Tibial nerve (tissue), 4 donors: Measurements from ENCODE around the gene ZDHHC8. TPM values are rescaled to one million over a fixed set of nuclear protein-coding genes. Genes with fewer than 3 reads are reported as not detected.

Experiments
- DNase-seq, 2 donors: peaks; one replicate each; pipeline ENCODE4 v3.0.0-alpha.2; 2019; ENCODE audit warnings: low spot score in 2 of 2
- H3K27ac ChIP-seq, 4 donors: fragments of 200-600 bp; sonication (generic) in 3 of 4; one replicate each; pipeline ENCODE4 v1.5.1; 2017 to 2019; ENCODE audit warnings: mild to moderate bottlenecking in 1 of 4
- H3K27me3 ChIP-seq, 2 donors: fragments of 200-600 bp; sonication (generic) in 1 of 2; one replicate each; pipeline versions ENCODE4 v1.5.1 to v1.6.0; 2017 to 2019
- H3K36me3 ChIP-seq, 3 donors: fragments of 200-600 bp; sonication (generic); one replicate each; pipeline ENCODE4 v1.5.1; 2018 to 2019
- H3K4me1 ChIP-seq, 4 donors: fragments of 200-600 bp; sonication (generic) in 3 of 4; one replicate each; pipeline ENCODE4 v1.5.1; 2017 to 2019
- H3K4me3 ChIP-seq, 4 donors: fragments of 200-600 bp; sonication (generic) in 3 of 4; one replicate each; pipeline ENCODE4 v1.5.1; 2017 to 2019; ENCODE audit warnings: mild to moderate bottlenecking in 1 of 4, moderate library complexity in 1 of 4
- H3K9me3 ChIP-seq, 4 donors: fragments of 200-600 bp; sonication (generic) in 3 of 4; one replicate each; pipeline ENCODE4 v1.5.1; 2017 to 2019
- EP300 ChIP-seq, 2 donors: sonication (generic); formaldehyde crosslinking; IDR thresholded peaks; one replicate each; pipeline ENCODE4 v1.6.1; 2017; ENCODE audit warnings: antibody characterized with exemption in 2 of 2, mild to moderate bottlenecking in 1 of 2
- POLR2A ChIP-seq, 2 donors: fragments of 450-650 bp; IDR thresholded peaks; one replicate each; pipeline ENCODE4 v1.6.1; 2017; ENCODE audit warnings: antibody characterized with exemption in 2 of 2, mild to moderate bottlenecking in 2 of 2, moderate library complexity in 2 of 2
- WGBS, 2 donors: methylation state at CpG; one replicate each; pipeline ENCODE4 v1.1.5; 2018; 5-methylcytosine and 5-hydroxymethylcytosine counted together
- total RNA-seq, 4 donors: library from RNA; depleted of rRNA; stranded (reverse); fragments of >200 nt; gene quantifications; one replicate each; pipeline ENCODE4 v1.1.0, GENCODE V29; 2016
- TF ChIP-seq, protein P1 (sequence below), 5 experiments: fragments of 200-600 bp in 3 of 5; fragments of 450-650 bp in 2 of 5; sonication (generic) in 3 of 5; IDR thresholded peaks; one replicate each; pipeline ENCODE4 v1.5.1; 2016 to 2019; ENCODE audit warnings: antibody characterized with exemption in 5 of 5, mild to moderate bottlenecking in 3 of 5, moderate library complexity in 2 of 5

The ZDHHC8 gene
- total RNA-seq, 4 donors from 2014 or later, result 40.6 to 53.7 (median 47.4) TPM

DNA sequence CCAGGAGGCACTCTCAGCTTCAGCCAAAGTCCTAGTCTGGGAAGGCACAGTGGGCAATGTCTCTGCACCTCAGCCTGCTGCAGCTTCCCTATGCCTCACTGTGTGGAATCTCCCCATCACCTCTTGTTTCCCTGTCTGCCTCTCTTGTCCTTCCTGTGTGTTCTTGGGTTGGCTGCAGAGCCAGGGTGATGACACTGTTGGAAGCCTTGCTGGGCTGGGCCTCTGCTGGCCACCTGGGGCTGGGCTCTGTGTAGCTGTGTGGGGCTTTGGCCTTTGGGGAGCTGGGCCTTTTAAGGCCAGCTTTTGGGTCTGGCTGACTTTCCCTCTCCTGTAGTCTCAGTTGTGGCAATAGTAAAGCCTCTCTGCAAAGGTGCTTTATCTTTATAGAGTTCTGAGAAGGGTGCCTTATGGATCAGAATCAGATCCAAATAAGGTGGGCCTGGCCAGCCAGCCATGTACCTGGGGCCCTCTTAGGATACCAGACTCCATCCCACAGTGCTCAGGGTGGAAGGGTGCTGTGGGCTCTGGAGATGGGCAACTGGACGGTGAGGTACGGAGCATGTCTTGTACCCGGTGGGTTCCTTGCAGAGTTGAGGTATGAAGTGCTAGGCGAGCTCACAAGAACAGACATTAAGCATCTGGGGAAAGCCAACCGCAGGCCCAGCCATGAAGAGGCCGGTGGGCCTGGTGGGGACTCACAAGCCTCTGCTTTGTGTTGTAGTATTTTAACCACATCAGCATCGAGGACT lies 26.0 kb upstream of the ZDHHC8 start:
- H3K27me3 ChIP-seq, result no peaks in the 10 kb centered on the region
- H3K4me1 ChIP-seq, result no peaks in the 10 kb centered on the region
- 83 to 94% methylated on average over 7 of the region's 7 CpGs for WGBS, 2 donors
- no peak overlapping the region for H3K27ac ChIP-seq
- no peak overlapping the region for H3K4me3 ChIP-seq
- H3K36me3 ChIP-seq, result peaks cover 0 to 95% (median 33%) of the 10 kb centered on the region in 3 donors
- no peaks in the 10 kb centered on the region for H3K9me3 ChIP-seq
- no peak for DNase-seq
- TF ChIP-seq POLR2A (IDR thresholded peaks at IDR 0.05) (no peak), EP300 (IDR thresholded peaks at IDR 0.05) (no peak)
- TF ChIP-seq, protein P1, sequence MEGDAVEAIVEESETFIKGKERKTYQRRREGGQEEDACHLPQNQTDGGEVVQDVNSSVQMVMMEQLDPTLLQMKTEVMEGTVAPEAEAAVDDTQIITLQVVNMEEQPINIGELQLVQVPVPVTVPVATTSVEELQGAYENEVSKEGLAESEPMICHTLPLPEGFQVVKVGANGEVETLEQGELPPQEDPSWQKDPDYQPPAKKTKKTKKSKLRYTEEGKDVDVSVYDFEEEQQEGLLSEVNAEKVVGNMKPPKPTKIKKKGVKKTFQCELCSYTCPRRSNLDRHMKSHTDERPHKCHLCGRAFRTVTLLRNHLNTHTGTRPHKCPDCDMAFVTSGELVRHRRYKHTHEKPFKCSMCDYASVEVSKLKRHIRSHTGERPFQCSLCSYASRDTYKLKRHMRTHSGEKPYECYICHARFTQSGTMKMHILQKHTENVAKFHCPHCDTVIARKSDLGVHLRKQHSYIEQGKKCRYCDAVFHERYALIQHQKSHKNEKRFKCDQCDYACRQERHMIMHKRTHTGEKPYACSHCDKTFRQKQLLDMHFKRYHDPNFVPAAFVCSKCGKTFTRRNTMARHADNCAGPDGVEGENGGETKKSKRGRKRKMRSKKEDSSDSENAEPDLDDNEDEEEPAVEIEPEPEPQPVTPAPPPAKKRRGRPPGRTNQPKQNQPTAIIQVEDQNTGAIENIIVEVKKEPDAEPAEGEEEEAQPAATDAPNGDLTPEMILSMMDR (IDR thresholded peaks at IDR 0.05), result no peak

DNA sequence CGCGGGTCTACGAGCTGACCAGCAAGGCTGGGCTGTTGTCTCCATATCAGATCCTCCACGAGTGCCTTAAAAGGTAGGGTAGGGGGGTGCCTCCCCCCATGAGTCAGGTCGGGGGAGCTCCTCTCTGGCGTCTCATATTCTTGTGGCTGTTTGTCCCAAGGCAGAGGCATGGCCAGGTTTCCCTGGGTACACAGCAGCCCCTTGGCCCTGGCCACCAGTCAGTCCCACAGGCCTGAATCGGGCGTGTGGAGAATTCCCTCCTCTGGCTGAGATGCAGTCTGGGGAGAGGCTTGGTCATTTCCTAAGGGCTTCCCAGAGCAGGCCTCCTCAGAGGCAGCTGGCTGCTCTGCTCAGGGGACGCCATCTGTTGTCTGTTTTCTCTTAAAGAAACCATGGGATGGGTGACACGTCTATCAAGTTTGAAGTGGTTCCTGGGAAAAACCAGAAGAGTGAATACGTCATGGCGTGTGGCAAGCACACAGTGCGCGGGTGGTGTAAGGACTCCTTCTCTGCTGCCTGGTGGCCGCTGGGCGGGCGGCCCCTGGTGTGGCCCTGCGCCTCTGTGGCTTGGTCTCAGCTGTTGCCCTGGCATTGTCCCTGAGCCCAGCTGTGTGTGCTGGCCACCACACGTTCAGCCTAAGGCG lies 25.3 kb upstream of the ZDHHC8 start:
- 89 to 91% methylated on average over 18 to 20 of the region's 20 CpGs for WGBS, 2 donors
- no peaks in the 10 kb centered on the region for H3K9me3 ChIP-seq
- no peak overlapping the region for H3K4me3 ChIP-seq
- no peak overlapping the region for H3K27ac ChIP-seq
- TF ChIP-seq POLR2A (IDR thresholded peaks at IDR 0.05), result no peak
- TF ChIP-seq, protein P1 (IDR thresholded peaks at IDR 0.05), result no peak
- TF ChIP-seq EP300 (IDR thresholded peaks at IDR 0.05), result no peak
- H3K36me3 ChIP-seq, result peaks cover 0 to 95% (median 33%) of the 10 kb centered on the region in 3 donors
- H3K4me1 ChIP-seq, result no peaks in the 10 kb centered on the region
- DNase-seq, result no peak
- H3K27me3 ChIP-seq, result no peaks in the 10 kb centered on the region

DNA sequence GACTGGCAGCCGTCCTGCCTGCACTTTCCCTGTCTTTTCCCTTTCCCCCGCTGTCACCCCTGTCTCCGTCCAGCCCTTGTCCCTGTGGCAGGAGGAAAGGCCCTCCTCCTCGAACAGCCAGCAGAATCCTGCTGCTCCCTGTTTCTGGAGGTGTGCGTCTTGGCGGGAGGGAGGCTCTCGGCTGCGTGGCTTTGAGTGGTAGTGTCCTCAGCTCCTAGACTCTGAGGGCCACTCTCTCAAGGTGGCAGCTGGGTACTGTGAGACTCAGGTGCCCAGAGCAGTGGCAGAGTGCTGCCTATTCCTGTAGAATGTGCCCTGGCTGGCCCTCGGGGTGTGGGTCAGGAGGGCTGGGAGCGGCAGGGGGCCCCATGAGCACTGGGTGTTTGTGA lies 24.8 kb upstream of the ZDHHC8 start:
- TF ChIP-seq EP300 (IDR thresholded peaks at IDR 0.05), result no peak
- TF ChIP-seq POLR2A (IDR thresholded peaks at IDR 0.05), result no peak
- TF ChIP-seq, protein P1 (IDR thresholded peaks at IDR 0.05), result no peak
- Histone ChIP-seq H3K4me3 (no peak overlapping the region), H3K9me3 (no peaks in the 10 kb centered on the region), H3K4me1 (peaks cover 0 to 2% (median 0%) of the 10 kb centered on the region in 4 donors), H3K36me3 (peaks cover 0 to 95% (median 33%) of the 10 kb centered on the region in 3 donors), H3K27me3 (no peaks in the 10 kb centered on the region), H3K27ac (no peak overlapping the region)
- no peak for DNase-seq
- 91 to 93% methylated on average over 9 to 10 of the region's 10 CpGs for whole genome bisulfite sequencing, 2 donors

DNA sequence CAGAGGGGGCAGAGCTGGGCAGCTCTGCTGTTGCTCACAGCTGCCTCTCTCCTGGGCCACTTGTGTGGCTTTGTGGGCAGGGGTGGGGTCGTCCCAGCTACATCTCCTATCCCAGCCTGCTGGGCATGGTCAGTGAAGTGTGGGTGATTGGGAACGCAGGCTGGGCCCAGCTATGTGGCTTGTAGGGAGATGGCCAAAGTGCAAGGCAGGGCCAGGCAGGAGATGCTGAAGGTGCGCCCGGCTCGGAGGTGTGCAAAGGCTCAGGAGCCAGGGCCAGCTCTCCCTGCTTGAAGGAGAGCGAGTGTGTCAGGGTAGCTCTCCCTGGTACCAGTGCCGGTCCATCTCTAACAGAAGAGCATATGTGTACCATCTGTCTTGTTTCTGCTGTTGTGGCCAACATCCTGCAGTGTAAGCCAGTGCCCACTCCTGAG lies 24.1 kb upstream of the ZDHHC8 start:
- no peak for DNase-seq
- peaks cover 0 to 95% (median 33%) of the 10 kb centered on the region in 3 donors for H3K36me3 ChIP-seq

More for the DNA sequence above, 24.1 kb upstream of the ZDHHC8 start:
- Histone ChIP-seq H3K4me3 (no peak overlapping the region), H3K4me1 (peaks cover 0 to 9% (median 5%) of the 10 kb centered on the region in 4 donors), H3K27ac (no peak overlapping the region), H3K27me3 (no peaks in the 10 kb centered on the region), H3K9me3 (no peaks in the 10 kb centered on the region)
- TF ChIP-seq, protein P1 (IDR thresholded peaks at IDR 0.05), result no peak
- WGBS, 2 donors, result 90 to 97% methylated on average over 7 of the region's 7 CpGs
